CD8-positive, alpha-beta memory T cell (primary cell): ENCODE measurements around the gene CWC25. TPM values are rescaled to one million over a fixed set of nuclear protein-coding genes. Genes with fewer than 3 reads are reported as not detected.

Experiments
- CTCF ChIA-PET: fragments of 350-600 bp; sonication (Branson Sonifier 250); formaldehyde crosslinking; loops from one replicate; lab custom pipeline; 2021; ENCODE audit warnings: antibody characterized with exemption; lab: Charles Lee
- POLR2A ChIA-PET: fragments of 350-600 bp; sonication (Branson Sonifier 250); formaldehyde crosslinking; loops from one replicate; lab custom pipeline; 2021; ENCODE audit warnings: antibody characterized with exemption; lab: Charles Lee
- DNase-seq, 5 donors: peaks; one replicate each; pipeline versions ENCODE4 v3.0.0 to v3.0.0-alpha.2; 2020 to 2022; ENCODE audit warnings: mixed read lengths in 1 of 5
- H3K27ac ChIP-seq: one replicate; pipeline ENCODE4 v1.7.0; 2013; ENCODE audit warnings: low read depth, mild to moderate bottlenecking, low read length, moderate library complexity
- H3K27me3 ChIP-seq: 2 replicates; pipeline ENCODE4 v1.7.0; 2013; ENCODE audit warnings: low read length, mild to moderate bottlenecking; ENCODE audit not compliant: insufficient read depth, poor library complexity, severe bottlenecking
- H3K36me3 ChIP-seq: 2 replicates; pipeline ENCODE4 v1.7.0; 2013; ENCODE audit warnings: mild to moderate bottlenecking, low read length, moderate library complexity; ENCODE audit not compliant: insufficient read depth
- H3K4me1 ChIP-seq: 2 replicates; pipeline ENCODE4 v1.7.0; 2013; ENCODE audit warnings: mild to moderate bottlenecking, low read length, moderate library complexity; ENCODE audit not compliant: insufficient read depth
- H3K4me3 ChIP-seq: 2 replicates; pipeline ENCODE4 v1.7.0; 2013; ENCODE audit warnings: mild to moderate bottlenecking, low read length
- H3K9me3 ChIP-seq: 2 replicates; pipeline ENCODE4 v1.7.0; 2013; ENCODE audit warnings: mild to moderate bottlenecking, low read length
- H3K27ac Mint-ChIP-seq, 8 donors: one replicate each; pipeline ENCODE4 v1.8.0; 2020 to 2021; ENCODE audit warnings: mixed read lengths in 8 of 8, mild to moderate bottlenecking in 6 of 8, inconsistent platforms in 3 of 8, moderate library complexity in 3 of 8
- H3K27me3 Mint-ChIP-seq, 2 donors: one replicate each; pipeline ENCODE4 v1.8.0; 2020 to 2021; ENCODE audit warnings: mixed read lengths in 2 of 2, mild to moderate bottlenecking in 1 of 2, moderate library complexity in 1 of 2
- H3K36me3 Mint-ChIP-seq, 3 donors: one replicate each; pipeline ENCODE4 v1.8.0; 2020 to 2021; ENCODE audit warnings: mixed read lengths in 3 of 3, inconsistent platforms in 1 of 3, mild to moderate bottlenecking in 1 of 3
- H3K4me1 Mint-ChIP-seq, 3 donors: one replicate each; pipeline ENCODE4 v1.8.0; 2020 to 2021; ENCODE audit warnings: mixed read lengths in 3 of 3, inconsistent platforms in 1 of 3, mild to moderate bottlenecking in 1 of 3
- H3K4me3 Mint-ChIP-seq, 7 donors: one replicate each; pipeline ENCODE4 v1.8.0; 2020 to 2021; ENCODE audit warnings: mixed read lengths in 7 of 7, mild to moderate bottlenecking in 6 of 7, moderate library complexity in 4 of 7, inconsistent platforms in 2 of 7
- H3K9me3 Mint-ChIP-seq, 5 donors: one replicate each; pipeline ENCODE4 v1.8.0; 2020 to 2022; ENCODE audit warnings: mixed read lengths in 5 of 5, mild to moderate bottlenecking in 3 of 5, moderate library complexity in 2 of 5, inconsistent platforms in 1 of 5
- polyA plus RNA-seq: library from polyadenylated mRNA; unstranded; fragments of 300-500 nt; fragmentation: Illumina TruSeq; gene quantifications from one replicate; pipeline ENCODE4 v1.2.3, GENCODE V29; 2021
- total RNA-seq, 2 experiments: library from RNA; stranded (reverse); gene quantifications; one replicate each; pipeline ENCODE4 v1.2.3, GENCODE V29; 2021

The CWC25 gene
- total RNA-seq (10 to 100 TPM; 31.3 to 31.7 TPM), polyA plus RNA-seq (11.5 TPM)

DNA sequence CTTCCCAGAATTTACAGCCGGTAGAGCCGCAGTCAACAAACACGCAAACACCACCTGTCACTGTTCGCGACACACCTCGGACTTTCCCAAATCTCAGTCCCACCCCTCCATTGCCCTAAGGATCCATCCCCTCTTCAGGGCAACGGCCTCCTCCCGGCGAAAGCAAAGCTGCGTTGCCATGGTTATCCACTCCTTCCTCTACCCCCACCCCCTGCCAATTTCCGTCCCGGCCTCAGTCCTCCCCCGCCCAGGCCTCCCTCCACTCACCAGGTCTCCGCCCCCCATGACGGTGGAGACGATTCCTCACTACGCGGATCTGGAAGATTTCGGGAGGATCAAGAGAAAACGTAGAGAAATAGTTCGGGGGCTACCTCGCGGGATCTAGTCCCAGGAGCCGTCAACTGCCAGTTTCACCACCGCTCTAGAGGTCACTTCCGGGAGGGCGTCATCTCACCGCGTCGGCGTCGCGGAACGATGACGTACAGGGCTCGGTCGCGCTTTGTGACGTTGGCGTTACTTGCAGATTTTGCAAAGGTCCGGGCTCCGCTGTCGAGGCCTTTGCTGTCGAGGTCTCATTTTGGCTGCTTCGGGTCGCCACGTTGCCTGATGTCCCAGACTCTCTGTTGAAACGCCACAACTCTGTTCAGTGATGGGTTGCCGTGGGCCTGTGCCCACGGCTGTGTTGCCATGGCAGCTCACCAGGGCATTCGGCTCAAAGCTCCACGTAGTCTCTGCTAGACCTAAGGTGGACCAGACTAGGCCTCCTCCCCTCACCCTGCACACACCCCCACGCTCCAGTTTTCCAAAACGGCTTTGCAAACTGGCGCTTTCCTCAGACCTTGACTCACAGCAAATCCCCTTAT is at the start of gene CWC25:
TSS of gene CWC25 (minus strand) at position 423 of the 863 bp plus-strand sequence. CDS start at position 285, 138 bp downstream.
- Histone ChIP-seq H3K36me3 (peaks cover 14% of the 10 kb centered on the region), H3K27me3 (no peaks in the 10 kb centered on the region), H3K4me3 (peak within 1 kb of the TSS; percentile 89), H3K9me3 (no peaks in the 10 kb centered on the region), H3K27ac (peak within 1 kb of the TSS; percentile 100), H3K4me1 (peaks cover 17% of the 10 kb centered on the region)
- ChIA-PET POLR2A (interaction anchor here (0.5 to 2.8 kb wide), 4 partner anchors 16 to 28 kb away, joined by 3 to 29 read pairs (median 3); partner anchors contain the start of gene RPL23), CTCF (interaction anchor here (0.7 to 1.7 kb wide), 6 partner anchors 15 to 350 kb away, joined by 3 to 5 read pairs (median 4); partner anchors contain the start of gene RPL23)
- Mint-ChIP-seq H3K4me1 (peaks cover 26 to 39% (median 37%) of the 10 kb centered on the region in 3 donors), H3K27me3 (peaks cover 0 to 7% of the 10 kb centered on the region in 2 donors), H3K27ac (peak within 1 kb of the TSS; percentile 100), H3K9me3 (peaks cover 0 to 4% (median 0%) of the 10 kb centered on the region in 5 donors), H3K36me3 (peaks cover 4 to 35% (median 11%) of the 10 kb centered on the region in 3 donors), H3K4me3 (peak within 1 kb of the TSS; percentile 85 to 100 (median 100))
- peak; percentile 87 to 98 (median 96) for DNase-seq

DNA sequence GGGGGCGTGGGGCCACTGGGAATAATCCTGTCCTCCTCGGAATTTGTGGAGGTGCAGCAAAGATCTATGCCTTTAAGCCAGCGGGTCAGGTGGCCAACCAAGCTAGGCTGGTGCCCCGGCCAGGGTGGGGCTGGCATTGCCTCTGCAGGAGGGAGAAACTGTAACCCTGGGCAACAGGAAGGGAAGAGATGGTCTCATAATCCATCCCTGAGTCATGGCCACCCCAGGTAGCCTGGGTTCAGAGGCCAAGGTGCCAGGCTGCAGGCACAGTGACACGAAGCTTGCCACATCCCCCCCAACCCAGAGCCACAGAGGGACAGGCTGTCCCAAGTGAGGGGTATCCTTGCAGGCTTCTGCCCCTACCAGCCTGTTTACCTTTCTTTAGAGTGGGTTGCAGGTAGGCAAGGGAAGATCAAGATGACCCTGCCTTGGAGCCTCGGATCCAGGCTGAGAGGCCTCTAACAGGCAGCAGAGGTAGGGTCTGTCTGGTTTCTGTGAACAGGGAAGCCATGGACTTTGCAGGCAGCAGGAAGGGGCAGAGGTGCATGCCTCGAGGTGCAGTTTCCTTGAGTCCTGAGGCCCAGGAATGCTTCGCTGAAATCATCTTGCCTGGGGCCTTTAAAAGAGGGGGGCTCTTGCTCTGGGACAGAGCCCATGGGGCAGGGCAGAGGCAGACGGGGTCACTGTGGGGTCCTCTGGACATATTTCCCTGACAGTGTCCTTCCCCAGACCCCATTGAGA is 48.7 kb upstream of the CWC25 start:
- H3K4me3 ChIP-seq = no peak overlapping the region
- ChIA-PET POLR2A (interaction anchor here (0.8 to 1.9 kb wide), 4 partner anchors 16 to 121 kb away, joined by 3 to 6 read pairs (median 4); partner anchors contain the start of genes PSMB3 and RPL23), CTCF (interaction anchor here (0.7 to 7.0 kb wide), 8 partner anchors 11 to 301 kb away, joined by 3 to 73 read pairs (median 4); partner anchors contain the start of genes LASP1NB and RPL23)
- no peaks in the 10 kb centered on the region for H3K27me3 ChIP-seq
- H3K36me3 Mint-ChIP-seq = peaks cover 0 to 45% (median 1%) of the 10 kb centered on the region in 3 donors
- no peaks in the 10 kb centered on the region for H3K9me3 ChIP-seq
- peaks cover 72% of the 10 kb centered on the region for H3K4me1 ChIP-seq
- peak overlapping the region; percentile 65 to 100 (median 94) for H3K4me3 Mint-ChIP-seq
- H3K27me3 Mint-ChIP-seq = peaks cover 0 to 8% of the 10 kb centered on the region in 2 donors
- H3K27ac Mint-ChIP-seq = peak overlapping the region; percentile 64 to 99 (median 92)
- no peak for DNase-seq
- peaks cover 25% of the 10 kb centered on the region for H3K36me3 ChIP-seq
- no peak overlapping the region for H3K27ac ChIP-seq
- H3K4me1 Mint-ChIP-seq = peaks cover 73 to 78% (median 78%) of the 10 kb centered on the region in 3 donors
- H3K9me3 Mint-ChIP-seq = no peaks in the 10 kb centered on the region

DNA sequence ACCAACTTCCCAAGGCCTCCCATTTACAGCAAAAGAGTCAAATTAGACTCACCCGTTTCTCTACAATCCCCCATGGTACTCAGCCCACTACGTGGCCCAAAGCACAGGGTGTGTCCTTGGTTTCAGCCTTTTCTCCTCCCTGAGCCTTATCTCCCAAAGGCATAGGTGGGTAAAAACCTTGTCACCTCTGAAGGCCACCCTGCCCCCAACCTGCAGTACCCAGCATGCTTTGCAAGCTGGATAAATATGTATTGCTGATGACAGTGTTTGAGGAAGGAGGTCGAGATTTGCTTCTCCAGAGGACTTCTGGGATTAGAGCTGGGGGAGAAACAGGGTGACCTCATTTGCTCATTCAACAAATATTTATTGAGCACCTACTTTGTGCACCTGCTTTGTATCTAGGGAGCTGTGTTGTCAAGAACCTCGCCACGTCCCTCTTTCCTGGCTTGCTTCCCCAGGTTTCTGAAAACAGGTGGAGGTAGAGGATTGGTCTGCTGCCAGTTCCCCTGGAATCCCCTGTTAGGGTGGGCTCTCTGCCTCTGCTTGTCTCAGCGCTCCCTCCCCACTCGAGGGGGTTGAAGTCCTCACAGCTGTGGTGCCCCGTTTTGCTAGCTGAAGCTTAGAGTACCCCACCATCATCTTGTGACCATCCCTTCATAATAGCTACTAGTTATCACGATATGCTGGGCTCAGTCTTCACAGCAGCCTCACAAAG is 47.7 kb upstream of the CWC25 start:
- ChIA-PET CTCF (interaction anchor here (0.7 to 7.0 kb wide), 11 partner anchors 9 to 302 kb away, joined by 3 to 73 read pairs (median 5); partner anchors contain the start of genes LASP1NB and RPL23), POLR2A (interaction anchor here (0.5 to 1.3 kb wide), 4 partner anchors 17 to 102 kb away, joined by 3 to 4 read pairs (median 4); partner anchors contain the start of gene RPL23)
- peaks cover 72% of the 10 kb centered on the region for H3K4me1 ChIP-seq
- peak overlapping the region; percentile 93 to 99 (median 96) for H3K27ac Mint-ChIP-seq
- H3K4me1 Mint-ChIP-seq = peaks cover 73 to 78% (median 78%) of the 10 kb centered on the region in 3 donors
- no peaks in the 10 kb centered on the region for H3K9me3 ChIP-seq
- H3K36me3 ChIP-seq = peaks cover 16% of the 10 kb centered on the region
- peak overlapping the region; percentile 94 to 100 (median 98) for H3K4me3 Mint-ChIP-seq
- no peaks in the 10 kb centered on the region for H3K9me3 Mint-ChIP-seq
- peaks cover 0 to 9% of the 10 kb centered on the region in 2 donors for H3K27me3 Mint-ChIP-seq
- no peak for DNase-seq
- peak overlapping the region; percentile 76 for H3K27ac ChIP-seq
- H3K27me3 ChIP-seq = no peaks in the 10 kb centered on the region
- peak overlapping the region; percentile 69 for H3K4me3 ChIP-seq
- H3K36me3 Mint-ChIP-seq = peaks cover 0 to 35% (median 1%) of the 10 kb centered on the region in 3 donors

GRCh38 chr17:38872027-38872511 is 46.9 kb upstream of the CWC25 start:
- DNase-seq = no peak

GRCh38 chr17:38871247-38872015 is 46.3 kb upstream of the CWC25 start:
- Mint-ChIP-seq H3K36me3 (peaks cover 0 to 32% (median 0%) of the 10 kb centered on the region in 3 donors), H3K4me1 (peaks cover 66 to 70% (median 70%) of the 10 kb centered on the region in 3 donors), H3K9me3 (no peaks in the 10 kb centered on the region), H3K4me3 (peak overlapping the region; percentile 94 to 100 (median 98)), H3K27me3 (peaks cover 0 to 12% of the 10 kb centered on the region in 2 donors), H3K27ac (peak overlapping the region; percentile 93 to 99 (median 96))
- Histone ChIP-seq H3K4me3 (peak overlapping the region; percentile 69), H3K36me3 (peaks cover 13% of the 10 kb centered on the region), H3K9me3 (no peaks in the 10 kb centered on the region), H3K4me1 (peaks cover 61% of the 10 kb centered on the region), H3K27me3 (no peaks in the 10 kb centered on the region), H3K27ac (peak overlapping the region; percentile 76)
- CTCF ChIA-PET = interaction anchor here (0.9 to 7.0 kb wide), 12 partner anchors 11 to 361 kb away, joined by 3 to 73 read pairs (median 5); partner anchors contain the start of genes ARL5C and LASP1NB
- DNase-seq = peak in 4 of 5 donors; percentile 47 to 79 (median 56)
- POLR2A ChIA-PET = interaction anchor here (0.6 to 3.4 kb wide), 11 partner anchors 13 to 1055 kb away, joined by 3 to 49 read pairs (median 3); partner anchors contain the start of genes LASP1NB and RPL23

More at GRCh38 chr17:38872027-38872511, 46.9 kb upstream of the CWC25 start:
- Mint-ChIP-seq H3K4me1 (peaks cover 72 to 77% (median 77%) of the 10 kb centered on the region in 3 donors), H3K27me3 (peaks cover 0 to 12% of the 10 kb centered on the region in 2 donors), H3K27ac (peak overlapping the region; percentile 93 to 99 (median 96)), H3K4me3 (peak overlapping the region; percentile 94 to 100 (median 98)), H3K36me3 (peaks cover 0 to 34% (median 1%) of the 10 kb centered on the region in 3 donors), H3K9me3 (no peaks in the 10 kb centered on the region)
- peaks cover 13% of the 10 kb centered on the region for H3K36me3 ChIP-seq
- POLR2A ChIA-PET = interaction anchor here (0.5 to 3.4 kb wide), 7 partner anchors 12 to 103 kb away, joined by 3 to 49 read pairs (median 4); partner anchors contain the start of gene LASP1NB
- H3K27me3 ChIP-seq = no peaks in the 10 kb centered on the region
- no peaks in the 10 kb centered on the region for H3K9me3 ChIP-seq
- peak overlapping the region; percentile 69 for H3K4me3 ChIP-seq
- peak overlapping the region; percentile 76 for H3K27ac ChIP-seq
- CTCF ChIA-PET = interaction anchor here (0.9 to 7.0 kb wide), 10 partner anchors 10 to 293 kb away, joined by 3 to 73 read pairs (median 6); partner anchors contain the start of genes ARL5C and LASP1NB
- peaks cover 68% of the 10 kb centered on the region for H3K4me1 ChIP-seq
